Tibial nerve (tissue), 3 donors: ENCODE data around the gene NID1.

Experiments
- POLR2A ChIP-seq, 2 donors: fragments of 450-650 bp; IDR thresholded peaks; one replicate each; pipeline ENCODE4 v1.6.1; 2017; ENCODE audit warnings: antibody characterized with exemption in 2 of 2, mild to moderate bottlenecking in 2 of 2, moderate library complexity in 2 of 2
- TF ChIP-seq, protein P1 (sequence below), 5 experiments: fragments of 200-600 bp in 3 of 5; fragments of 450-650 bp in 2 of 5; sonication (generic) in 3 of 5; IDR thresholded peaks; one replicate each; pipeline ENCODE4 v1.5.1; 2016 to 2019; ENCODE audit warnings: antibody characterized with exemption in 5 of 5, mild to moderate bottlenecking in 3 of 5, moderate library complexity in 2 of 5

DNA sequence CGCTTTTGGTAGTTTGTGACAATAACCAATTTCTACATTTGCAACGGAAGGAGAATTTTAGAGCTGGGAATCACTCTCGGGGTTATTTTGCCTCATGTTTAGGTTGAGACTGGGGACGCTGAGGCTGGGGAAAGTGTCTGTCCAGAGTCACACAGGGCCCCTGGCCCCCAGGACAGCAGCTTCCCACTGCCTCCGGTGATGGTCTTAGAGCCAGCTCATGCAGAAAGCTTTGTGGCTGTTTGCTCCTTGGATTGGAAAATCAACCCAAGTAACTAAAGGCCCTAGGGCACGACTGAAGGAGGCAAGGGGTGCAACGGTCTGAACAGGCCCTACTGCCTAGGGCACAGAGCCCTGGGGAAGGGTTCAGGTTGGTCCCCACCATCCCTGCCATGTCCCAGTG is 72.0 kb downstream of the NID1 start:
- TF ChIP-seq, protein P1, sequence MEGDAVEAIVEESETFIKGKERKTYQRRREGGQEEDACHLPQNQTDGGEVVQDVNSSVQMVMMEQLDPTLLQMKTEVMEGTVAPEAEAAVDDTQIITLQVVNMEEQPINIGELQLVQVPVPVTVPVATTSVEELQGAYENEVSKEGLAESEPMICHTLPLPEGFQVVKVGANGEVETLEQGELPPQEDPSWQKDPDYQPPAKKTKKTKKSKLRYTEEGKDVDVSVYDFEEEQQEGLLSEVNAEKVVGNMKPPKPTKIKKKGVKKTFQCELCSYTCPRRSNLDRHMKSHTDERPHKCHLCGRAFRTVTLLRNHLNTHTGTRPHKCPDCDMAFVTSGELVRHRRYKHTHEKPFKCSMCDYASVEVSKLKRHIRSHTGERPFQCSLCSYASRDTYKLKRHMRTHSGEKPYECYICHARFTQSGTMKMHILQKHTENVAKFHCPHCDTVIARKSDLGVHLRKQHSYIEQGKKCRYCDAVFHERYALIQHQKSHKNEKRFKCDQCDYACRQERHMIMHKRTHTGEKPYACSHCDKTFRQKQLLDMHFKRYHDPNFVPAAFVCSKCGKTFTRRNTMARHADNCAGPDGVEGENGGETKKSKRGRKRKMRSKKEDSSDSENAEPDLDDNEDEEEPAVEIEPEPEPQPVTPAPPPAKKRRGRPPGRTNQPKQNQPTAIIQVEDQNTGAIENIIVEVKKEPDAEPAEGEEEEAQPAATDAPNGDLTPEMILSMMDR (IDR thresholded peaks at IDR 0.05), result no peak
- TF ChIP-seq POLR2A (IDR thresholded peaks at IDR 0.05), result no peak
